ENCODE results near the gene RAB30.

- TF ChIP-seq POLR2A (IDR thresholded peaks at IDR 0.05) (no peak), CTCF (IDR thresholded peaks at IDR 0.05) (no peak)
Measured at GRCh38 chr11:82995235-82995634, 76.5 kb downstream of the RAB30 start.
